Measurements from ENCODE around the gene UNC93B1.

Gene UNC93B1, protein sequence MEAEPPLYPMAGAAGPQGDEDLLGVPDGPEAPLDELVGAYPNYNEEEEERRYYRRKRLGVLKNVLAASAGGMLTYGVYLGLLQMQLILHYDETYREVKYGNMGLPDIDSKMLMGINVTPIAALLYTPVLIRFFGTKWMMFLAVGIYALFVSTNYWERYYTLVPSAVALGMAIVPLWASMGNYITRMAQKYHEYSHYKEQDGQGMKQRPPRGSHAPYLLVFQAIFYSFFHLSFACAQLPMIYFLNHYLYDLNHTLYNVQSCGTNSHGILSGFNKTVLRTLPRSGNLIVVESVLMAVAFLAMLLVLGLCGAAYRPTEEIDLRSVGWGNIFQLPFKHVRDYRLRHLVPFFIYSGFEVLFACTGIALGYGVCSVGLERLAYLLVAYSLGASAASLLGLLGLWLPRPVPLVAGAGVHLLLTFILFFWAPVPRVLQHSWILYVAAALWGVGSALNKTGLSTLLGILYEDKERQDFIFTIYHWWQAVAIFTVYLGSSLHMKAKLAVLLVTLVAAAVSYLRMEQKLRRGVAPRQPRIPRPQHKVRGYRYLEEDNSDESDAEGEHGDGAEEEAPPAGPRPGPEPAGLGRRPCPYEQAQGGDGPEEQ

DNA sequence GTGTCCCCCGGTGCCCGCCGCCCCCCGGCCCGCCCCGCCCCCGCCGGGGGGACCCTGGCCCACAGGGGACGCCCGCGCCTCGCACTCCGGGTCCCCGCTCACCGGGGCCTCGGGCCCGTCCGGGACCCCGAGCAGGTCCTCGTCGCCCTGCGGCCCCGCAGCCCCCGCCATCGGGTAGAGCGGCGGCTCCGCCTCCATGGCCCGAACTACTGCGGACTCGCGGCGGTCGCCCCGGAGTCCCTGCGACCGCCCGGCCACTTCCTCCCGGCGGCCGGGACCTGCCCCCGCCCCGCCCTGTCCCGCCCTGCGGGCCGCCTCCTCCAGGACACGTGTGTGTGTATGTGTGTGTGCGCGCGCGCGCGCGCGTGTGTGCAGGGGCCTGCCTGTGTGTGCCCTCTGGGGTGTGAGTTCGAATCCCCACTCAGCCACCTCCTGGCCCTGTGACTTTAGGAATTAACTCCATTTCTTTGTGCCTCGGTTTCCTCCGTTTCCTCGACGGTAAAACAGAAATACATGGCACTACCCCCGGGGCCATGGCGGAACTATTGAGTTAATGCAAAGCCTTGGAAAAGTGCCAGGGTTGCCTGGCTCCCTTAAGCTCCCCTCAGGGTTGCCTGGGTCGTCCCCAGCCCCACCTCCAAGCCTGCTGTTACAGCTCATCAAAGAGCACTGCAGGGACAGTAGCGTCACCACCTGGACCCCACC, at the start of gene UNC93B1:
Gene UNC93B1, minus strand, starts transcription at position 252 of the 705 bp plus-strand sequence. Its CDS starts 54 bp downstream, at position 198.
- DNase-seq, result peak; percentile 17

DNA sequence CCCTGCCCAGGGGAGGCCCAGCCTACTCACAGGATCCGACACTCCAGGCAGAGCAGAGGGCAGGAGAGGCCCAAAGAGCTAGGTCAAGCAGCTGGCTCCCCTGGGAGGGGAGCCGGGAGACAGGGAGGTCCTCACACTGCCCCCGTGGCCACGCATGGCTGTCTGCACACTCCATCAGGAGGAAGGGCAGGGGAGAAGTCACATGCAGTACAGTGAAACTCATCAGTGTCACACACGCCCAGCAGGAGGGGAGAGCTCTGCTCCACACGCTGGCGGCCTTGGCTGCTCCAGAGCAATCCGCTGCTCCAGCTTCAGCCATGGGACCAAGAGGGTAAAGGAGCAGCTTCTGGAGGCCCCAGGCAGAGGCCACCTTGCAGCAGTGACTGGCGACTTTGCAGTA, 49.2 kb upstream of the UNC93B1 start:
- no peak for DNase-seq

DNA sequence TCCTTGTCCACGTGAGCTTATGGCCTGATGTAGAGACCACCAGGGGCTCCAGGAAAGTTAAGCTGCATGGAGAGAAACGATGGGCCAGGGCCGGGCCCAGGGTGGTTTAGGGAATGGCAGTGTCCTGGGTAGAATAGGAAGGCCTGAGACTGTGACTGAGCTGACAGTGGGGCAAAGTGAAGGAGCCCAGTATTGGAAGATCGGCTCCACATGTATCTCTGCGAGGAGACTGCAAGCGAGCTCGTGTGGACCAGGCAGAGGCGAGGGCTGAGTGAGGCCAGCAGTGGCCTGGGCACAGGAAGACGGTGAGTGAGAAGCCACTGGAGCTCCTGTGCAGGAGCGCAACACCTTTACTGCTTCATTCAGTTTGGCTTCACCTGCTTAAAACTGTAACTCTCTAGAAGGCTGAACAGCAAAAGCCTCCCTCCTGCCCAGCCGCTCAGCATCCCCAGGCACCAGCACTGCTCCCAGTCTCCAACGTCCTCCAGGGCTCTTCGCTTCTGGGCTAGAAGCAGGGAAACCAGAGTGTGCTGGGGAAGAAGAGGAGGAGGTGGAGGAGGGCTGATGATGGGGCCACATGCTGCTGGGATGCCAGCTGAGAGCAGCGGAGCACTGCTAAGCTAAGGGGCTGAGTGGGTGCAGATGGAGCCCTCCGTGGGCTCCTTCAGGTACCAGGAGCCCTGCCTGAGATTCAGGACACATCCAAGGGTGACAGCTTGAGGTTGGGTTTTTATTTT, 48.4 kb upstream of the UNC93B1 start:
- DNase-seq, result no peak

DNA sequence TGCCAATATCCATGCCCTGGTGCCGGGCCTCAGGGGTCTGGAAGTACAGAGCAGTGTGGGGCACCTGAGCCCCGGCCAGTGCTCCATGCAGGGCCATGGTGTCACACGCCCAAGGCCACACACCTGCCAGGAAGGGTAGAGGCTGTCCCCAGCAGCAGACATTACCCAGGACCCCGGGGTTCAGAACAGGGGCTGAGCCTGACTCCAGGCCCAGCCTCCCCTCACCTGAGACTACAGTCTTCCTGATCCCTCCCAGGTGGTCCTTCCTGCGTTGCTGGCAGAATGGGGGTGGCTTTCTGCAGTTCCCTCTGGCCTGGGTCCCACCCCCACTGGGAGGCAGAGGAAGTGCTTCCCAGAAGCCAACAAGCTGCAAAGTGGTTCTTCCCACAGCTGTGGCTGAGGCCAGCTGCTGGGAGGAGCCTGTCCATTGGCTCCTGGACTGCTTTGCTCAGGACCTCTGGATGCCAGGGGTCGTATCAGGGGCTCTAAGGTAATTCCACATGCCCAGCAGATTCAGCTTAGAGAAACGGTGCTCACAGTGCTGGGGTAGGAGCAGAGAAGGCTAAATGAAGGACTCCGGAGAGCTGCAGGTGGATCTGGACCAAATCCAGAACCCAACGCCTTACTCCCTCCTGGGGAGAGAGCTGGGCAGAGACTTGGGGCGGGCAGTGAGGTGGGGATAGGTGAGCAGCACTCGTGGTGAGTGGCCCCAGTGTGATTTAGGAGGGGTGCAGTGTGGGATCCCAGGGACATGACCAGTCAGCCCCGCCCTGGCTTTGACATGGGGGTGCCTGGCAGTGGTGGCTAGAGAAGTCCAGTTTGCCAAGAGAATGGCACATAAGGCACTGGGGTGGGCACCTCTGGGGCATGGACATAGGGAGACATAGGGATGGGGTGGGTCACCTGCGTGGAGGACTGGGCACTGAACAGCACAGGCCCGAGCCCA, 47.6 kb upstream of the UNC93B1 start:
- no peak for DNase-seq

DNA sequence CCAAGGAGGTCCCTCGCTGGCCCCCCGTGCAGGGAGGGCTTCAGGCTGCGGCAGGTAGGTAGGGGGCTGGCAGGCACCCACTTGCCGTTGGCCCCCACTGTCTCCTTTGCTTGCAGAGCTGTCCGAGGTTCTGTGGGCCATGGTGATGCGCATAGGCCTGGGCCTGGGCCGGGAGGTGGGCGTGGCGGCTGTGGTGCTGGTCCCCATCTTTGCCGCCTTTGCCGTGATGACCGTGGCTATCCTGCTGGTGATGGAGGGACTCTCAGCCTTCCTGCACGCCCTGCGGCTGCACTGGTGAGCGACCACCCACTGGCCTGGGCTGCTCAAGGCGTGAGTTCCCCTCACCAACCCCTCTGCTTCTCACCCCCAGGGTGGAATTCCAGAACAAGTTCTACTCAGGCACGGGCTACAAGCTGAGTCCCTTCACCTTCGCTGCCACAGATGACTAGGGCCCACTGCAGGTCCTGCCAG, 46.5 kb upstream of the UNC93B1 start:
- DNase-seq, result no peak

DNA sequence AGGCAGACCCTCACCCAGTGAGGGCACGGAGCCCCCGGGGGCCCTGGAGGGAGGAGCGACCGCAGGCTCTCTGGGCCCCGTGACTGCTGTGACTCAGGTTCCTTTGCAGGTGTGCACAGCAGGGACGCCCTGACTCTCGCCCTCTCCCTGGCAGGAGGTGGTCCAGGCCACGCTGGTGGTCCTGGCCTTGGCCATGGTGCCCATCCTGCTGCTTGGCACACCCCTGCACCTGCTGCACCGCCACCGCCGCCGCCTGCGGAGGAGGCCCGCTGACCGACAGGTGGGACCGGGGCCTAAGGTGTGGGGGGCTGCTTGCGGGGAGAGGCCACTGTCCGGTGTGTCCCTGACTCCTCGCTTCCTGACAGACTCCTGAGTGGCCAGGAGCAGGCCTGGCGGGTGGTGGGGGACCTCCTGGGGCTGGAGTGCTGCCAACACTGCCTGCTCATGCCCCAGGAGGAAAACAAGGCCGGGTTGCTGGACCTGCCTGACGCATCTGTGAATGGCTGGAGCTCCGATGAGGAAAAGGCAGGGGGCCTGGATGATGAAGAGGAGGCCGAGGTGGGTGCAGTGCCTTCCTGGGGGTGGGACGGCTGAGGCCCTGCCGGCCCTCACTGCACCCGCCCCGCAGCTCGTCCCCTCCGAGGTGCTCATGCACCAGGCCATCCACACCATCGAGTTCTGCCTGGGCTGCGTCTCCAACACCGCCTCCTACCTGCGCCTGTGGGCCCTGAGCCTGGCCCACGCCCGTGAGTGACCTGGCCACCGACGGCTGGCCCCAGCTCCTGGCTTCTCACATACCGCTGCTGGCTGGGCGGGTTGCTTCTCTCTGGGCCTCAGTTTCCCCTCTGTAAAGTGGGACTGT, 45.8 kb upstream of the UNC93B1 start:
- no peak for DNase-seq

DNA sequence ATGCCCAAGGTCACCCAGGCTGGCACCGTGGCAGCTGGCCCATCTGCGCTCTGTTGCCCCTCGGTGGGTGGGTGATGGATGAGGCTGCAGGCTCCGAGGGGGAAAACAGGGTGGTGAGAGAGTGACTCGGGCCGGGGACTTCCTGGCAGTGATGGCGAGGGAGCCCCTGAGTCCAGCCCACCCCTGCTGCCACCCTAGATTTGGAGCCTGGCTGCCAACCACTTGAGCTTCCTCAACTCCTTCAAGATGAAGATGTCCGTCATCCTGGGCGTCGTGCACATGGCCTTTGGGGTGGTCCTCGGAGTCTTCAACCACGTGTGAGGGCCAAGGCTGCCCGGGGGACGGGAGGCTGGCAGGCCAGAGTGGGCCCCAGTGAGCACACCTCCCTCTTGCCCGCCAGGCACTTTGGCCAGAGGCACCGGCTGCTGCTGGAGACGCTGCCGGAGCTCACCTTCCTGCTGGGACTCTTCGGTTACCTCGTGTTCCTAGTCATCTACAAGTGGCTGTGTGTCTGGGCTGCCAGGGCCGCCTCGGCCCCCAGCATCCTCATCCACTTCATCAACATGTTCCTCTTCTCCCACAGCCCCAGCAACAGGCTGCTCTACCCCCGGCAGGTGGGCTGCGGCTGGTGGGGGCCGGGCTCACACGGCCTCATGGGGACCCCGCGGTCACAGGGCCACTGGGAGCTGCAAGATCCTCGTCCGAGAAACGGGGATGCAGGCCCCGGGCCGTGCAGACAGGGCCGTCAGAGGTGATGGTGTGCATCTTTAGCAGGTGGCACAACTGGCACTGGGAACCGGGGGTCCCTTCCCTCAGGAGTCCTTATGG, 45.0 kb upstream of the UNC93B1 start:
- DNase-seq, result no peak

DNA sequence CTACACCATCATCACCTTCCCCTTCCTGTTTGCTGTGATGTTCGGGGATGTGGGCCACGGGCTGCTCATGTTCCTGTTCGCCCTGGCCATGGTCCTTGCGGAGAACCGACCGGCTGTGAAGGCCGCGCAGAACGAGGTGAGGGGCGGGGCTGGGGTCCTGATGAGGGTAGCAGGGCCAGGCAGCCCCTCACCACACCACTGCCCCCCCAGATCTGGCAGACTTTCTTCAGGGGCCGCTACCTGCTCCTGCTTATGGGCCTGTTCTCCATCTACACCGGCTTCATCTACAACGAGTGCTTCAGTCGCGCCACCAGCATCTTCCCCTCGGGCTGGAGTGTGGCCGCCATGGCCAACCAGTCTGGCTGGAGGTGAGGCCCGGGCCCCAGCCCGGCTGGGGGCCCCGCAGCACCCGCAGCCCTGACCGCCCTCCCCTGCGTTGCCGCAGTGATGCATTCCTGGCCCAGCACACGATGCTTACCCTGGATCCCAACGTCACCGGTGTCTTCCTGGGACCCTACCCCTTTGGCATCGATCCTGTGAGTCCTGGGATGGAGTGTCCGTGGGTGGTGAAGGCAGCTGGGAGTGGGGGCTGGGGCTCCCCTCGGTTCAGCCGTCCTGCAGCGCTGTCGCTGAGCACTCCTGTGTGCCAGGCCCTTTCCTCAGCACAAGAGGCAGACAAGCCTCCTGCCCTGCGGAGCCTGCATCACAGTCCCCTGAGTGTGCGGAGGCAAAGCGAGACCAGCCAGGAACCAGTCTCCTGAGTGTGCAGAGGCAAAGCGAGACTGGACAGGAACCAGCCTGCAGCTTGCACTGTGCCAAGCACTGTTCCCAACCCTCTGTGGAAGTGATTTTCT, 43.8 kb upstream of the UNC93B1 start:
- no peak for DNase-seq

DNA sequence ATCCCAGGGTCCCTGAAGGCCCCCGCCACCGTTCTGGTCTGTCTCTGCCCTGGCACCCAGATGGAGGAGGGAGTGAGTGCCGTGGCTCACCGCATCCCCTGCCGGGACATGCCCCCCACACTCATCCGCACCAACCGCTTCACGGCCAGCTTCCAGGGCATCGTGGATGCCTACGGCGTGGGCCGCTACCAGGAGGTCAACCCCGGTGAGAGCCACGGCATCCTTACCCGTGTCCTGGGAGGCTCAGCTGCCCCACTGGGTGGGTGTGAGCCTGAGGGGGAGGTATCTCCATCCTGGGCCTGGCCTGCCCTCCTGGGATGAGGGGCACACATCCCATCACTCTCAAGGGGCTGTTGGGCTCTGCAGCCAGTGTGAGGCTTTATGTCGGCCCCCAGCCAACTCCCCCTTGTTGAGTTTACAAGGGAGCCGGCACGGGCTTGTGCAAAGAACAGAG, 41.0 kb upstream of the UNC93B1 start:
- DNase-seq, result no peak

DNA sequence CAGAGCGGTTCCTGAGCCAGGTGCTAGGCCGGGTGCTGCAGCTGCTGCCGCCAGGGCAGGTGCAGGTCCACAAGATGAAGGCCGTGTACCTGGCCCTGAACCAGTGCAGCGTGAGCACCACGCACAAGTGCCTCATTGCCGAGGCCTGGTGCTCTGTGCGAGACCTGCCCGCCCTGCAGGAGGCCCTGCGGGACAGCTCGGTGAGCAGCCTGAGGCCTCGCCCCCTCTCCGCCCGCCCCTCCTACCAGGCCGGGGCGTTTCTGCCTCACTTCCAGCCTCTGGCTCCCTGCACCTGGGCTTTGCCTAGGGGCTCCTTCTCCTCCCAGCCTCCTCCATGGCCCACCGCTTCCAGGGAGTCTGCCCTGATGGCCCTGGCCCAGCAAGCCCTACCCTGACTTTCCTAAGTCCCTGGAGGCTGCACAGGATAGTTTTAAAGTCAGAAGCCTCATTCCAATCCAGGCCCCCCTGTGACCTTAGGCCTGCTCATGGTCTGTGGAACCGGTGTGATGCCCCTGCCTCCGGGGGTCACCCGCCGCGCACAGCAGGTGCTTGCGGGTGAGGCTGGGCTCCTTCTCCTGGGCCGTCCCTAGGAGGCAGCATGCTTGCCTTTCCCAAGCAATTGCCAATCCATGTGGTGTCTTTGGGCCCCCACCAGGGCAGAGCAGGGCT, 40.4 kb upstream of the UNC93B1 start:
- DNase-seq, result no peak

DNA sequence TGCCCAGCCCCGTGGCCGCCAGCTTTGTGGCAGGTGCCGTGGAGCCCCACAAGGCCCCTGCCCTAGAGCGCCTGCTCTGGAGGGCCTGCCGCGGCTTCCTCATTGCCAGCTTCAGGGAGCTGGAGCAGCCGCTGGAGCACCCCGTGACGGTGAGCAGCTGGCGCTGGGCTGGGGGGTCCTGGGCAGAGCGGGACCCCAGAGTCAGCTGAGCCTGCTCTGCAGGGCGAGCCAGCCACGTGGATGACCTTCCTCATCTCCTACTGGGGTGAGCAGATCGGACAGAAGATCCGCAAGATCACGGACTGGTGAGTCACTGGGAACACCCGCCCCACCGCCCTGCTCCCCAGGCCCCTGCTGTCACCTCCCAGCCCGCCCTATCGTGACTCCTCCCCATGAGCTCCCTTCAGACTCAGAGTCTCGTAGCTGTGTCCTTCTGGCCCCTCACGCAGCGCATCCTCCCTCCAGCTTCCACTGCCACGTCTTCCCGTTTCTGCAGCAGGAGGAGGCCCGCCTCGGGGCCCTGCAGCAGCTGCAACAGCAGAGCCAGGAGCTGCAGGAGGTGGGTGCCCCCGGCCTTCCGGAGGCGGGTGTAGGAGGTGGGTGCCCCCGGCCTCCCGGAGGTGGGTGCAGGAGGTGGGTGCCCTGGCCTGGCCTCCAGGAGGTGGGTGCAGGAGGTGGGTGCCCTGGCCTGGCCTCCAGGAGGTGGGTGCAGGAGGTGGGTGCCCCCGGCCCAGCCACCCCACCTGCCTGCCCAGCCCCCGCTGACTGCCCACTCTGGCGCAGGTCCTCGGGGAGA, 39.6 kb upstream of the UNC93B1 start:
- DNase-seq, result peak; percentile 72

DNA sequence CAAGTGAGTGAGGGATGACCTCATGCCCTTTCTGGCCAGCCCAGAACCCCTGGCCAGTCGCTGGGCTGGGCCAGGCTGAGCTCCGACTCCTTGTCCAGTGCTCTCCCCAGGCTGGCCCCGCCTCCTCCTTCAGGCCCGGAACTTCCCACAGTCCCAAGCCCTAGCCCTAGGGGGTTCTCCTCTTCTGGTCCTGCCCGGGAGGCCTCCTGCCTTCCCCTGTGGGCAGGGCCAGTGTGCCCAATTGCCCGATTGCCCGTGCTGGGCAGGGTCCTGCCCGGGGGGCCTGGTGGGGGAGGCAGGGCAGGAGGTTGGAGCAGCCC, 39.1 kb upstream of the UNC93B1 start:
- DNase-seq, result no peak

DNA sequence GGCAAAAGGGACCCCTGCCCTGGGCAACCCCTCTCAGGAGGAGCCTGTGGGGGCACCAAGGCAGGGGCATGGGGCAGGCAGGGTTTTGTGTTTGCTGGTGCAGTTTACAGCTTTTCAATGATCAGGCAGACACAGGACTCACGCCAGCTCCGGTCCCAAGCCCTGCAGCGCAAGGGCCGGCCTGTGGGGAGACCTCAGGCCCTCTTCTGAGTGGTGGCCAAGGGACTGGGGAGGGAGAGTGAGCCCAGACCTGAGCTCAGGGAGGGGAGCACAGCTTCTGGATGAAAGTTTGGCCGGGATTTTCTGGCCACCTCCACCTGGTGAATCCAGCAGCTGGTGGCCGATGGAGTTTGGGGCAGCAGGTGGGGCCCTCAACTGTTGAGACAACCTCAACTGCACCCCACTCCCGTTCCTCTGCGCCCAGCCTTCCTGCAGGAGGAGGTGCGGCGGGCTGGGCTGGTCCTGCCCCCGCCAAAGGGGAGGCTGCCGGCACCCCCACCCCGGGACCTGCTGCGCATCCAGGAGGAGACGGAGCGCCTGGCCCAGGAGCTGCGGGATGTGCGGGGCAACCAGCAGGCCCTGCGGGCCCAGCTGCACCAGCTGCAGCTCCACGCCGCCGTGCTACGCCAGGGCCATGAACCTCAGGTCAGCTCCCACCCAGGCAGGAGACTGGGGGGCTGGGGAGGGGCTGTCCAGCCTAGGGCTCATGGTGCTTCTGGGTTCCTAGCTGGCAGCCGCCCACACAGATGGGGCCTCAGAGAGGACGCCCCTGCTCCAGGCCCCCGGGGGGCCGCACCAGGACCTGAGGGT, 38.5 kb upstream of the UNC93B1 start:
- DNase-seq, result no peak

DNA sequence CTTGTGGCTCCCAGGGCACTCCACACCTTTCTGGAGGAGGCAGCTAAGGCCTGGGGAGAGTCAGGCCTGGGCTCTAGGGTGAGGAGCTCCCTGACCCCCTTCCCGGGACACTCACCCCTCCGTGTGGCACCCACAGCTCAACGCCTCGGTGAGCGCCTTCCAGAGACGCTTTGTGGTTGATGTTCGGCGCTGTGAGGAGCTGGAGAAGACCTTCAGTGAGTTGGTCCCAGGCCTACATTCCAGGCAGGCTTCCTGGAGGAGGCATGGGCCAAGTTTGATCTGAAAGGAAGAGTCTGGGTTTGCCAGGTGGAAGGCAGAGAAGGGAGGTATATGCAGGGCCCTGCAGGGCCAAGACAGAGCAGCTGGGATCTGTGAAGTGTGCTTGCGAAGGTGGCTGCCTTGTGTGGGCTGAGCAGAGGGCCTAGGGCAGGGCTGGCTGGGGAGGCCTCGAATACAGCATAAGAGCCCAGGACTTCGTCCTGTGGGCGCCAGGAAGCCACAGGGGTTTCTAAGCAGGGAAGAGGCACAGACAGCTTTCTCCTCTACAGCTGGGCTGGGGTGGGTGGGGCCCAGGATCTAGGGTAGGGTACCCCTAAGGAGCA, 37.8 kb upstream of the UNC93B1 start:
- DNase-seq, result no peak

DNA sequence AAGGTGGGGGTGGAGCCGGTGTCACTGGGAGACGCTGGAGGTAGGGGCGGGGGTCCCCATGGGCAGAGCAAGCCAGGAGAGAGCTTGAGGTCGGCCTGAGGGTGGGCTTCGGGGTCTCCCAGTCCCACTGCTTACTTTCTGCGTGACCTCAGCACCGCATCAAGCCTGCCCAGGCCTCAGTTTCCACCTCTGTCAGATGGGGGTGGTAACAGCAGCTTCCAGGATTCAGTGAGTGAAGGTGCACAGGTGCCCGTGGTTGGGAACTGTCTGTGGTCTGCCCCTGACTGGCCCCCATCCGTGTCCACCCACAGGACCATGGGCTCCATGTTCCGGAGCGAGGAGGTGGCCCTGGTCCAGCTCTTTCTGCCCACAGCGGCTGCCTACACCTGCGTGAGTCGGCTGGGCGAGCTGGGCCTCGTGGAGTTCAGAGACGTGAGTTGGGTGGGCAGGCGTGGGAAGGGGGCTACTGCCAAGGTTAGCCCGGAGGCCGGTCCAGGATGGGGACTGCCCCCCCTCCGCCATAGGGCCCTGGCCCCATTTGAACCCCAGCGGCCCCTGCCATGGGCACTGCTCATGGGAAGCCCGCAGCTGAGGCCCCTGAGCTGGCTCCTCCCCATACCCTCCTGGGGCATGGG, 37.2 kb upstream of the UNC93B1 start:
- no peak for DNase-seq

Data from SIG-M5 (cell line).